ENCODE data around the gene PKD1L1.

Gene PKD1L1

GRCh38 chr7:47897831-47898230 lies 50.4 kb downstream of the PKD1L1 start:
- DNase-seq (ENCODE audit: low read depth): no peak

GRCh38 chr7:47896809-47897423 lies 51.4 kb downstream of the PKD1L1 start:
- no peak for DNase-seq (ENCODE audit: low read depth)

GRCh38 chr7:47895026-47895425 lies 53.2 kb downstream of the PKD1L1 start:
- no peak for DNase-seq (ENCODE audit: low read depth)

- no peak for DNase-seq (ENCODE audit: low read depth)
Observed at GRCh38 chr7:47893721-47894365, 54.4 kb downstream of the PKD1L1 start.

- DNase-seq (ENCODE audit: low read depth): no peak
Observed at GRCh38 chr7:47893238-47893637, 55.0 kb downstream of the PKD1L1 start.

- no peak for DNase-seq (ENCODE audit: low read depth)
Observed at GRCh38 chr7:47890606-47891005, 57.7 kb downstream of the PKD1L1 start.

- no peak for DNase-seq (ENCODE audit: low read depth)
Observed at GRCh38 chr7:47890125-47890524, 58.1 kb downstream of the PKD1L1 start.

GRCh38 chr7:47889723-47890122 lies 58.5 kb downstream of the PKD1L1 start:
- no peak for DNase-seq (ENCODE audit: low read depth)

GRCh38 chr7:47888371-47889265 lies 59.6 kb downstream of the PKD1L1 start:
- DNase-seq (ENCODE audit: low read depth): no peak

- no peak for DNase-seq (ENCODE audit: low read depth)
Observed at GRCh38 chr7:47887016-47887640, 61.1 kb downstream of the PKD1L1 start.

- no peak for DNase-seq (ENCODE audit: low read depth)
Observed at GRCh38 chr7:47885987-47886811, 62.1 kb downstream of the PKD1L1 start.

GRCh38 chr7:47885309-47885986 lies 62.8 kb downstream of the PKD1L1 start:
- DNase-seq (ENCODE audit: low read depth): no peak

- no peak for DNase-seq (ENCODE audit: low read depth)
Observed at GRCh38 chr7:47884675-47885074, 63.6 kb downstream of the PKD1L1 start.

GRCh38 chr7:47882635-47883034 lies 65.6 kb downstream of the PKD1L1 start:
- no peak for DNase-seq (ENCODE audit: low read depth)

GRCh38 chr7:47881256-47881655 lies 67.0 kb downstream of the PKD1L1 start:
- no peak for DNase-seq (ENCODE audit: low read depth)

GRCh38 chr7:47878662-47879061 lies 69.6 kb downstream of the PKD1L1 start:
- no peak for DNase-seq (ENCODE audit: low read depth)

GRCh38 chr7:47877336-47877735 lies 70.9 kb downstream of the PKD1L1 start:
- DNase-seq (ENCODE audit: low read depth): no peak

- DNase-seq (ENCODE audit: low read depth): no peak
Observed at GRCh38 chr7:47875998-47876744, 72.1 kb downstream of the PKD1L1 start.

GRCh38 chr7:47875406-47875805 lies 72.9 kb downstream of the PKD1L1 start:
- DNase-seq (ENCODE audit: low read depth): no peak

- no peak for DNase-seq (ENCODE audit: low read depth)
Observed at GRCh38 chr7:47873762-47874161, 74.5 kb downstream of the PKD1L1 start.

Data from non-pigmented ciliary epithelial cell (primary cell).